NCI-H1436 (cell line): ENCODE data around the gene LCN6.
"Not testable (repeated sequence)": the region's sequence is repeated elsewhere in the genome, so short reads cannot be mapped to it uniquely, and the experiment has no call there.

Experiments
- DNase-seq: peaks from one replicate; lab custom pipeline; 2025; lab: John Stamatoyannopoulos, UW

LCN6 gene

DNA sequence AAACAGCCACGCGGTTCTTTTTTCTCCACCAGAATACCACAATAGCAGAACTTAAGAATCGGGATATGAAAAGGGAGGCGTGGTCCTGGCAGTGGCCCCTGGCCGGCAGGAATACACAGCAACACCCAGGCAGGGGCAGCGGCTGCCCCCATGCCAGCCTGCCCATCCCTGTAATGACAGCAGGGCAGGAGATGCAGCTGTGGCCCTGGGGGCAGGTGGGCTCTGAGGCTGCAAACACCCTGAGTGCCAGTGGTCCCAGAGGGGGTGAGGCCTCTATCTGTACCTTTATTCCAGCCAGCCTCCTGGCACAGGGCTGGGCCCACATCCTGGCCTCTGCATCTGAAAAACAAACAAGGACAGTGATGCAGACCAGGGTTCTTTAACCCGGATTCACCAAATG lies 23.6 kb downstream of the LCN6 start:
- DNase-seq: no peak

DNA sequence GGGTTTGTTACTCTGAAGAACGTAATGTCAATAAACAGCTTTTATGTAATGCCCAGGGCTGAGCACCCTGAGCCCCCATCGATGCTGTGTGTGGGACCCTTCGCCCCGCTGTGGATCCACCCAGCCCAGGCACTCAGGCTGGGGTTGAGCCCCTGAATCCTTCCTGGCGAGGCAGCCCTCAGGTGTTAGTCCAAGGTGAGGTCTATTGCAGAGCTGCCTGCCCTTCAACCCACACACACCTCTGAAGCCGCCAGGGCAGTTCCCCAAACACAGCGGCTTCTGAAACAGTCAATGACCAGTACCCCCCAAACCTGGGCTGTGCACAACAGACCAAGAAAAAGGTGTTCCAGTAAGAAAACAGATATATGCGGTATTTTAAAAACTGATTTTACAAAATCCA lies 24.3 kb downstream of the LCN6 start:
- no peak for DNase-seq

DNA sequence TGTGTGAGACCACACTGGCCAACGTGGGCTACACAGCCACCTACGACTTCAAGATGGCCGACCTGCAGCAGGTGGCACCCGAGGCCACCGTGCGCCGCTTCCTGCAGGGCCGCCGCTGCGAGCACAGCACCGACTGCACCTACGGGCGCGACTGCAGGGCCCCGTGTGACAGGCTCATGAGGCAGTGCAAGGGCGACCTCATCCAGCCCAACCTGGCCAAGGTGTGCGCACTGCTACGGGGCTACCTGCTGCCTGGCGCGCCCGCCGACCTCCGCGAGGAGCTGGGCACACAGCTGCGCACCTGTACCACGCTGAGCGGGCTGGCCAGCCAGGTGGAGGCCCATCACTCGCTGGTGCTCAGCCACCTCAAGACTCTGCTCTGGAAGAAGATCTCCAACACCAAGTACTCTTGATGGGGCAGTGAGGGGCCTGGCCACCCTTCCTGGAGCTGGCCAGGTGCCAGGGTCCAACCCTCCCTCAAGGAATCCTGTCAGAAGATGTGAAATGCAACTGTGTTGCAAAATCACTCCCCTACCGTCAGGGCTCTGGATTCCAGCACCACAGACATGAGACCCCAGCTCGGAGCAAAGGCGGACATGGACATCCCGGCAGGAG lies 24.9 kb downstream of the LCN6 start:
- DNase-seq: no peak

DNA sequence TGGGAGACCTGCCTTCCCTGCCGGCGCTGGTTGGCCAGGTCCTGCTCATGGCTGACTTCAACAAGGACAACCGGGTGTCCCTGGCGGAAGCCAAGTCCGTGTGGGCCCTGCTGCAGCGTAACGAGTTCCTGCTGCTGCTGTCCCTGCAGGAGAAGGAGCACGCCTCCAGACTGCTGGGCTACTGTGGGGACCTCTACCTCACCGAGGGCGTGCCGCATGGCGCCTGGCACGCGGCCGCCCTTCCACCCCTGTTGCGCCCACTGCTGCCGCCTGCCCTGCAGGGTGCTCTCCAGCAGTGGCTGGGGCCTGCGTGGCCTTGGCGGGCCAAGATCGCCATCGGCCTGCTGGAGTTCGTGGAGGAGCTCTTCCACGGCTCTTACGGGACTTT lies 25.4 kb downstream of the LCN6 start:
- DNase-seq: no peak

DNA sequence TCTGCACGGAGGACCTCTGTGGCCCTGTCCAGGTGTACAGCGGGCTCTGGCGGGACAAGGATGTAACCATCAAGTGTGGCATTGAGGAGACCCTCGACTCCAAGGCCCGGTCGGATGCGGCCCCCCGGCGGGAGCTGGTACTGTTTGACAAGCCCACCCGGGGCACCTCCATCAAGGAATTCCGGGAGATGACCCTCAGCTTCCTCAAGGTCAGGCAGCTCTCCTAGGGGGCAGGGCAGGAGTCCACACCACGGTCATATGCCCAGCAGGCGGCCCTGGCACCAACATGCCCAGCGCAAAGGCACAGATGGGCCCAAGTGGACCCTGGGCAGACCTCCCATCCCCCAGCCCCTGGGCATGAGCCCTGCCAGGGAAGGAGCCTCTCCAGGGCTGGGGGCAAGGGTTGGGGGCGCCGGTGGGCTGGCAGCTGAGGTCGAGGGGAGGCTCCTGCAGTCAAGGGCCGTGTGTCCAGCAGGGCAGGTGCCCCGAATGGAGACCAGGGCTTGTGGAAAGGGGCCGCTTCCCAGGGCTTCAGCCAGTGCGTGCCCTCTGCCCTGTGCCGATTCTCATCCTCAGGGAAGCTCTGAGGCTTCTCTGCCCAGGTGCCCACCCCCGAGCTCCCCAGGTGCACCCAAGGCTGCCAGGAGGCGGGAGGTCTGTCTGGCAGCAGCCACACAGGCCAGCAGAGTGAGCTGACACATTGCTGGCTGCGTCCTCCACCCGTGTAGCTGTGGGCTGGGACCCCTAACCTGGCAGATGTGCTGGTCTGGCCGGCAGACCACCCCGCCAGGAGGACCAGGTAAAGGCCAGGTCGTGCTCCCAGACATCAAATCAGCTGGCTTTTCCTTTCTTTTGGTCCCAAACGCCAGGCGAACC lies 26.0 kb downstream of the LCN6 start:
- no peak for DNase-seq

DNA sequence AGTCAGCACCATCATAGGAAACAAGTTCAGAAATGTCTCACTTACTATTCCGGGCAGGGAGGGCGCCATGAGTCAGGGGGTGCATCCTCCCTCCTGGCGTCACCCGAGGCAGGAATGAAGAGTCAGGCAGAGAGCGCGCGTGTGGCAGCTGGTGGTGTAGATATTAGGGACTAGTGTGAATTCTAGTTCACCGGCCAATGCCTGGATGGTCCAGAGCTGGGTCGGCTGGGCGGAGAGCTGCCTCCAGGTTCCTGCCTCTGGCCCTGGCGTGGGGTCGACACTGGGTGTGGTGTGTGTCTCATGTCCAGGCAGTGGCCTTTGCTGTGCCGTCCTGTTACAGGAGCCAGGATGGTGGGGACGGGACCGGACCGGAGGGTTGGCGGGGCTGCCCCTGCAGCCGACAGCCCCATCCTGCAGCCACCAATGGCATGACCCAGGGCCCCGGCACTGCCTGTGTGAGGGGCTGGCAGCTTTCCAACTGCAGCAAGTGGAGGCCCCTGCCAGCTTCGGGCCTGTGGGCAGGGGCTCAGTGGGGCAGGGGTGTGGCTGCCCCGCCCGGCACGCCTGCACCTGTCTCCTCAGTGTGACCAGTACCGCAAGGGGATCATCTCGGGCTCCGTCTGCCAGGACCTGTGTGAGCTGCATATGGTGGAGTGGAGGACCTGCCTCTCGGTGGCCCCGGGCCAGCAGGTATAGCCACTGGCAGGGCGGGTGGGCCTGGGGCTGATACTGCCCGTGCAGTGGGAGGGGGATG lies 26.8 kb downstream of the LCN6 start:
- no peak for DNase-seq

DNA sequence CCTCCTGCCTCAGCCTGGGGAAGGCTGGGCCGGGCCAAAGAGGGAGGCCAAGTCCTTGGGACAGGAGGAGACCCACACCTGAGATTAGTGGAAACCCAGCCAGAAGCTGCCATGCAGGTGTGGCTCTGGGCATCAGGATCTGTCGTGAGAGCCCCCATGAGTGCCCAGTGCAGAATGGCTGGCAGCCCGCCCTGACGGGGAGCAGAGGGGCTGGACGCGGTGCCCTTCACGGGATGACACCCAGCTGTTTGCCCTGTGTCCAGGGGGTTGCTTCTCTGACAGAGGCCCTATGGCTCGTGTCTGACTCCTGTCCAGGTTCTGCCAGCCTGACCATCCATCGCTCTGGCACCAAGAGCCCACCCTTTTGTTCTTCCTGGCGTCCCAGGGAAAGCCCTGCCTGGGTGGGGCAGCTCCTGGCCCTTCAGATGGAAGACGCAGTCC lies 27.4 kb downstream of the LCN6 start:
- no peak for DNase-seq

DNA sequence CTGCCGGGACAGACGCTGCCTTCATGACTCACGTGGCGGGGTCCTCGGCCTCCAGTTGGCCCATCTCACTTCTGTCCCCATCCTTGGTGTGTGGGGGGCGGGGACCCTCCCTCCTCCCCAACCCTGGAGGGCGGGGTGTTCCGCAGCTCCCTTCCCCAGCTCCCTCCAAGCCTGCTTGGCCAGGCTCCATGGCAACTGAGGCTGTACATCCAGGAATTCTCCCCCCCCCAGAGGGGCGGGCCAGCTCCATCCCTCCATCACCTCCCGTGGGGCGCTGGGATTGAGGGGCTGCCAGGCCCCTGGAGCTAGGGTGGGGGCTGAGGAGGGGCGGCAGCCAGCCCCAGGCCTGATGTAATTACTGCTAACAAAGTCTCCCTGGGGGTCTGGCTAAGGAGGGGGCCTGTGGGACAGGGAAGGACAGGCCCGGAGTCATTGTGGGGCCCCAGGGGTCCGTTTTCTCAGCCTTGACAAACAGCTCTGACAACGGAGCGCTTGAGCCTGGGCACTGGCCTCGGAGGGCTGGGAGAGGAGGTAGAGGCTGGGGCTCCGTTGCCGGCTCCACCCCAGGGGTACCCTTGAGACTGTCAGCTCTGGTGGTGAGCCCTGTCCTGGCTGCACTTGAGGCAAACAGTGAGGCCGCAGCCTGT lies 28.0 kb downstream of the LCN6 start:
- no peak for DNase-seq

DNA sequence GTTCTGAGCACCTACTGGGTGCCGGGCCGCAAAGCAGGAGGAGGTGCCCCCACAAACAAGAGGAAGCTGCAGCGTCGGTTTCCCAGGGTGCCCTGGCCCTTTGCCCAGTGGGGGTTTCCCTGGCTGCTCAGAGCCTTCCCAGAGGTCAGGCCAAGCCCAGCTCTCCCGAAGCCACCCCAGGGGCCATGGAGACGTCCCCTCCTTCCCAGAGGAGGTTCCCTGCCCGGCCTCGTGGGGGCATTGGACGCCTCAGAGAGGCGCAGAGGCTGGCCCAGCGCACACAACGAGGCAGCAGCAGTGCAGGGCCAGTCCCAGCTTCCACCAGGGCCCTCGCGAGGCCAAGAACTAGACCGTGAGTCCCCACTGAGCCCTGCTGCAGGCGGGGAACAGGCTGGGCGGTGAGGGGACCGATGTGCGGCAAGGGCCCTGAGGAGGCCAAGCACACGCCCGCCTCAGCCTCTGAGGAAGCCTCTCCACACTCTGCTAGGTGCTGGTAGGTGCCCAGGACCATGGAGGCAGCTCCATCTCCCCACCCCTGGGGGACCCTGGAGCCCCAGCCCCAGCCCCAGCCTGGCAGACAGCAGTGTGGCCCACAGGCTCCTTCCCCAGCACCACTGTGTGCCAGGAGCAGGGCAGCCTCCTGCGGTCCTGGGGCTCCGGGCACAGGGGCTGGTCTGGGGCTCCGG lies 29.0 kb downstream of the LCN6 start:
- DNase-seq: no peak

DNA sequence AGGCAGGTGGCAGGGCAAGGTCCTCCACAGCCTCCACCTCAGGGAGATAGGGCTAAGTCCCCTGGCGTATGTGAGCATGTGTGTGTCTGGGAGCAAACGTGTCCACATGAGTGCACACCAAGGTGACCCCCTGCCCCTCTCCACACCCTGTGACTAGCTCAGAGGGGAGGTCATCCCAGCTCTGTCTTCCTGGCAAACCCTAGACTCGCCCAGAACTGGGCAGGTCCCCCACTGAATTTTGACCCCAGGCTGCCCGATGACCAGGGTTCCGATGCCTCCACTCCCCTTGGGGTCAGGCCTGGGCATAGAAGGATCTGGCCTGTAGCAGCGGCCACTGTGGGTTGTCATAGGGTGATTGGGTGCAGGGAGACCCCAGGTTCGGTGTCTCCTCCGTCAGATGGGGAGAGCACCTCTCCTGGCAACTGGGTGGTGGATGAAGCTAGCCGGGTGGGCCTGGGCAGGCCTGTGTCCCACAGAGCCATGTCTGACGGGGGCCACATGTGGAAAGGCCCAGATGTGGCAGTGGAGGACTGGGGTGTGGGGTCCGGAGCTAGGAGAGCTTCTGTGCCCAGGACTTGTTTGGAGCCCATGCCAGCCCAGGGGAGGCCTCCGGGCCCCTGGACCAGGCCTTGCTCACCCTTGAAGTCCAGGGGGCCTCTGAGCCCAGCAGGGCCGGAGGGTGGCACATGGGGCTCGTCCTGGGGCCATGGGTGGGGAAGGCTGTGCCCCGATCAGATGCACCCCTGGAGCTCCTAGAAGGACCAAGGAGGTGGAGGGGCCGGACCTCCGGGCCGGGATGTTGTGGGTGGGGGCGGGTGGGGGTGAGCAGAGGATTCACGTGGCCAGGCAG lies 29.8 kb downstream of the LCN6 start:
- DNase-seq: no peak

DNA sequence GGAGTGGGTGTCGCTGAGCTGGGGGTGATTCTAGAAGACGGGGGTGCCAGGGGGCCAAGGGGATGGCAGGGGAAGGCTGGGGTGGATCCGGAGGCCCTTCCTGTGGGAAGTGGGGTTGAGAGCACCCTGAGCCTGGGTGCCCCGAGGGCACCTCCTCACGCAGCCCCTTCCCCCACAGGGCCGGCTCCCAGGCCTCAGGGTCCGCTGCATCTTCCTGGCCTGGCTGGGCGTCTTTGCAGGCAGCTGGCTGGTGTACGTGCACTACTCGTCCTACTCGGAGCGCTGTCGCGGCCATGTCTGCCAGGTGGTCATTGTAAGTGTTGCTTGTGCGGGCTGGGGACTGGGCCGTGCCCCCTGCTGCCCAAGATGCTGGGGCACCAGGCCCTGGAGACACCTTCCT lies 30.9 kb downstream of the LCN6 start:
- DNase-seq: no peak

DNA sequence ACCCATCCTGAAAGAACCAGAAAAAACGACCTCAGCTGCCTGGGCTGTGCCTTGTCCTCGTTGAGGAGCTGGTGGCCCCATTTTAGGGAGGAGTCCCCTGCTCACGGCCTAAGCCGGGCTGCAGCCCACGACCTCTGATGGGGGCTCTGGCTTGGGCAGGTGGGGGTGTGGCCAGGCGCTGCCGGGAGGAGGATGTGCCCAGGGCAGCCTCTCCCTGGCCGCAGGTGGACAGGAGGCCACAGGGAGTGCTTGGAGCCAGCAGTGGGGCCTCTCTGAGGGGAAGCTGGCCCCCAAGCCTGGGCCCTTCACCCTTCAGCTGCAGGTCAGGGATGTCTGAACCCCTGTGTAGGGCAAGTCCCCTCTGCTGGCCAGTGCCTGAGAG lies 33.4 kb downstream of the LCN6 start:
- DNase-seq: no peak

DNA sequence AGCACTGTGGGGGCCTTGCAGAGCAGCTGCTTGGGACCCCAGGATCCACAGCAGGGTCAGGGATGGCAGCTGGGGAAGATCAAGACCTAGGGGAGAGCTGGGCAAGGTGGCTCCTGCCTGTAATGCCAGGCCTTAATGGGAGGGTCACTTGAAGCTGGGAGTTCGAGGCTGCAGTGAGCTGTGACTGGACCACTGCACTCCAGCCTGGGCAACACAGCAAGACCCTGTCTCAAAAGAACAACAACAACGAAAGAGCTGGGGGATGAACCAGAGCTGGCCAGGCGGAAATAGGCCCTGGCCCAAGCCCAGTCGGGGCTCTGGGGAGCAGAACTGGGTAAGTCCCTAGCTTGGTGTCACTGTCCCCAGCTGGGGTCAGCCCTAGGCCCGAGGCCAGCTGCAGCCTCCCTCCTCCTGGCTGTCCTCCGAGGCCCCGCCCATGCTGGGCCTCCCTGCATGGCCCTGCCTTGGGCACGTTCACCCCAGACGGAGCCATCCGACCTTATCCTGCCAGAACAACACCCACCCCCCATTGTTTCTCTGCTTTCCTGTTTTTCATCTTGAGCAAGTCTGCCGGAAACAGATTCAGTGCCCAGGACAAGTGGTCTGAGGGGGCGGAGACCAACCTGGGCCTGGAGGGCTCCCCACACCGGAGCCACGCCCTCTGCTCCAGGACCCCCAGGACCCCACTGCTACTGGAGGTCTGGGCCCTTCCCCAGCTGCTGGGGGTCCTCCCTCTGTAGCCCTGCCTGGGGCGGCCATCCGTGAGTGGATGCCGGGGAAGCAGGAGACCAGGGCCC lies 34.0 kb downstream of the LCN6 start:
- no peak for DNase-seq

DNA sequence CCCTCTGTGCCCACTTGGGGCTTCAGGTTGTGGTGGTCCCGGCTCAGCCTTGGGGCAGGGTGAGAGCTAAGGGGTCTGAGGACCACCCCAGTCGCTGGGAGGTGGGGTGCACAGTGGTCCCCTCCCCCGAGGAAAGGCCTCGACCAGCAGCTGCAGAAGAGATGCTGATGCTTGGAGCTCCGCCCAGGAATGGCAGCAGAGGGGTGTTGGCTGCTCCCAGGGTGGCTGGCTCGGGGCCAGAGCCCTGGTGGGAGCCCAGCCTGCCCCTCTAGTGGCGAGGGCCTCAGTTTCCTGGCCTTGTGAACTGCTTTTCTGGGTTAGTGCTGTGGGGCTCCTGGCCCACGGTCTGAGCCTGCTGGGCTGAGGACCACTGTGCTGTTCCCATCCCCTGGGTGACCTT lies 34.8 kb downstream of the LCN6 start:
- no peak for DNase-seq

DNA sequence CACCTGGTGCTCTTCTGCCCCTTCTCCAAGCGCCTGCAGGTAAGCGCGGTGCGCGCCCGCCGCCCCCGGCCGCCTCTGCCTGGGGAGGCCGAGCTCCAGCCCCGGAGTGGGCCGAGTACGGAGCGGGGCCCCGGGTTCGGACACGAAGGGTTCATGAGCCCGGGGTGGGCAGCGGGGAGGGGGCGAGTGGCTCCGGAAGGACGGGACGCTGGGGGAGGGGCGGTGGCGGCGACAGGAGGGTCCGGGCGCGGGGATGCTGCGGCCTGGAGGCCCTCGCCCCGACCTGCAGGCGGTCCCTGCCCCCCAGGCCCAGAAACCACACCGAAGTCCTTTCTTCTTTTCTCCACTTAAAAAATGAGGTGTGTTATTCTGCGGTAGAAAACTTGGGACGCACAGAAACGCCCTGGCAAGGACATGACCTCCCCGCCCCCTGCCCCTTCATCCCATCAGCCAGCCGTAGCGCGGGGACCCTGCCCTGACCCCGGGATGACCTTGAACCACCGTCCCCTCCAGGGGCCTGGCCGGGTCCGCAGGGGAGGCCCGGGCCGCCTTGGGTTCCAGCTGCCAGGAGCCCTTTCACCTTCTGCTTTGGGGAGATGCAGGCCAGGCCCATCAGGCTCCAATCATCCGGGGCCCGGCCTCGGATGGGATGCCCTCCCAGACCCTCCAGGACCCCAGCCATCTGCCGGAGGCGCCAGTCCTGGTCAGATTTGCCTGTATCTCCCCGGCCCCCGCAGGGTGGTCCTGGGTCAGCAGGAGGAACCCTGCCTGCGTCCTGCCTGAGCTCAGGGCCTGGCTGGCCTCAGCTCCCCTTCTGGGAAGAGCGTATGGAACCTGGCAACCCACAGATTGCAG lies 35.4 kb downstream of the LCN6 start:
- no peak for DNase-seq

DNA sequence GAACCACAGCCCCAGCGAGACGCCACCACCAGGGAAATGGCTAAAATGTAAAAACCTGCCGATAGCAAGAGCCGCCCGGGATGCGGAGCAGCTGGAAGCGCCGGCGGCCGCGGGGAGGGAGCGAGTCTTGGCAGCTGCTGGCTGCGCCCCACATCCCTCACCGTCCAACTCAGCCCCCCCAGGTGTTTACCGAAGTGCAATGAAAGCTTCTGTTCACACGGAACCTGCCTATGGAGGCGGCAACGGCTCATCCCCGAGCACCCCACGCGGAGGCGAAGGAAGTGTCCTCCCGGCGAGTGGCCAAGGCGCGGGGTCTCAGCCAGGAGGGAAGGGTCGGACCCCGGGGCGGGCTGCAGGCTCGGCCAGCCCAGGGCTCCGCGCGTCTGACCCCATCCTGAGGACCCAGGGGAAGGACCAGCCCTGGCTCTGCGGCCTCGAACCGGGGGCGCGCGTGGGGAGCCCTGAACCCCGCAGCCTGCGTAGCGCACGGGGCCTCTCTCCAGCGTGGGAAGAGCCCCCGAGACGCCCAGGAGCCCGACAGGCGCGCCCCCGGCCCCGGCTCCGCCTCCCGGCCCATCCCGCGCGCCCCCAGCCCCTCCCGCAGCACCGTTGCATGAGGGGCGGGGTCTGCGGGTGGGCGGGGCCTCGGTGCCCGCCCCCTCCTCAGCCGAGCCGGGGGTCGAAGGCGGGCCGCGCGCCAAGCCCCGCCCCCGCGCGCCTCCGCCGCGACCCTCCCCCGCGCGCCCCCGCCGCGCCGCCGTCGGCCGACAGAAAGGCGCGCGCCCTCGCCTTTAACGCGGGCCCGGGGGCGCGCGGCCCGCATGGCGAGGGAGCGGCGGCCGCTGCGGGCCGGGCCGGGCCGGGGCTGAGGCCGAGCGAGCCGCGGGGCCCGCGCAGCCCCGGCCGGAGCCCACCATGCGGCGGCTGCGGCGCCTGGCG lies 36.3 kb downstream of the LCN6 start, which contains the start of gene DIPK1B:
Gene DIPK1B (plus strand): TSS at position 822 of the 939 bp plus-strand sequence. CDS start 94 bp downstream, at position 916.
- peak; percentile 56 for DNase-seq

DNA sequence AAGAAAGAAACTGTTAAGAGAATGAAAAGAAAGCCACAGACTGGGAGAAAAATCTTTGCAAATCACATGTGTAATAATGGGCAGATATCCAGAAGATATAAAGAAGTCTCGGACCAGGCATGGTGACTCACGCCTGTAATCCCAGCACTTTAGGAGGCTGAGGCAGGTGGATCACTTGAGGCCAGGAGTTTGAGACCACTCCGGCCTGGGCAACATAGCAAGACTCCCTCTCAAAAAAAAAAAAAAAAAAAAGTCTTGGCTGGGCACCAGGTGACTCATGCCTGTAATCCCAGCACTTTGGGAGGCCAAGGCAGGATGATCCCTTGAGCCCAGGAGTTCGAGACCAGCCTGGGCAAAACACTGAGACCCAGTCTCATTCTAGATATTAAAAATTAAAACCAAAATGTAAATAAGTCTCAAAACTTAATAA lies 37.1 kb downstream of the LCN6 start:
- not testable (repeated sequence) for DNase-seq

DNA sequence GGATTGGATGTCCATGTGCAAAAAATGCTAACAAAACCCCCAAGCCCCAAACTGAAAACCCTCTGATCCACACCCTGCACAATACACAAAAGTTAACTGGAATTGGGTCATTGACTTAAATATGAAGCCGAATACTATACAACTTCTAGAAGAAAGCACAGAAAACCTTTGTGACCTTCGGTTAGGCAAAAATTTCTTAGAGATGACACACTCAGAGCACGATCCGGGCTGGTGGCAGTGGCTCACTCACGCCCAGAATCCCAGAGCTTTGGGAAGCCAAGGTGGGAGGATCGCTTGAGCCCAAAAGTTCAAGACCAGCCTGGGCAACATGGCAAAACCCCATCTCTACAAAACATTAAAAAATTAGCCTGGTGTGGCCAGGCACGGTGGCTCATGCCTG lies 37.8 kb downstream of the LCN6 start:
- DNase-seq: no peak
